ENCODE measurements around the gene MAML1.

The MAML1 gene

DNA sequence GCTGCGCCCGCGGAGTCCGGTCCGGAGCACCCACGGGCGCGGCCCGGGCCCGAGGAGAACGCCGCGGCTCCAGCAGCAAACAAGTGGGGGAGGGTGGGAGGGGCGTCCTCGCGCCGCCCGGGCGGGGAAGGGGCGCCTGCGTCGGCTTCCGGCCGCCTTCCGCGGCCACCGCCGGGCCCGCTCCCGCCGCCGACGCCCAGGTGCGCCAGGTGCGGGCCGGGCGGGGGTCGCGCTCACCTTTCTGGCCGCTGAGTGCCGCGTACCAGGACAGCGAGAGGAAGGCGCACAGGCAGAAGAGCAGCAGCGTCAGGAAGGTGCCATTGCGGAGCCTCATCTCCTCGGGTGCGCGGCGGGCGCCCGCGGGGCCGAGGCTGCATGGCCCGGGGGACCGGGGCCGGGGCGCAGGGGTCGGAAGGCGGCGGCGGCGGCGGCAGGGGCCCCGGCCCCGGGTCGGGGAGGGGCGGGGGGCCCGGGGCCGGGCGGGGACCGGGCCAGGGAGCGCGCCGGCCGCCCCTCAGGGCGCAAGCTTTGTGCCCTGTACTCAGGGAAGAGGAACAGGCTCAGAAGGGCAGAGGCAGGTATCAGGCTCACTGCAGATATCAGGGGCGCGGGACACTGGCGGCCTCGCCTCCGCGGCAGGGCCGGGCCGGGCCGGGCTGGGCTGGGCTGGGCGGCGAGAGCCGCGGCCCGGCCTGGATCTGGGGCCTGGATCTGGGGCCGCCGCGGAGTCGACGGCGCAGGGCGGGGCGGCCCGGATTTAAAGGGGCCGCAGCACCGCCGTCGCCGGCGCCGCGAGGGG is 73.8 kb downstream of the MAML1 start, which contains the start of gene MGAT4B:
TSS of gene MGAT4B (minus strand) at position 617 of the 799 bp plus-strand sequence. CDS start at position 334, 283 bp downstream.
- peak; percentile 63 for DNase-seq (ENCODE audit: low read depth)

DNA sequence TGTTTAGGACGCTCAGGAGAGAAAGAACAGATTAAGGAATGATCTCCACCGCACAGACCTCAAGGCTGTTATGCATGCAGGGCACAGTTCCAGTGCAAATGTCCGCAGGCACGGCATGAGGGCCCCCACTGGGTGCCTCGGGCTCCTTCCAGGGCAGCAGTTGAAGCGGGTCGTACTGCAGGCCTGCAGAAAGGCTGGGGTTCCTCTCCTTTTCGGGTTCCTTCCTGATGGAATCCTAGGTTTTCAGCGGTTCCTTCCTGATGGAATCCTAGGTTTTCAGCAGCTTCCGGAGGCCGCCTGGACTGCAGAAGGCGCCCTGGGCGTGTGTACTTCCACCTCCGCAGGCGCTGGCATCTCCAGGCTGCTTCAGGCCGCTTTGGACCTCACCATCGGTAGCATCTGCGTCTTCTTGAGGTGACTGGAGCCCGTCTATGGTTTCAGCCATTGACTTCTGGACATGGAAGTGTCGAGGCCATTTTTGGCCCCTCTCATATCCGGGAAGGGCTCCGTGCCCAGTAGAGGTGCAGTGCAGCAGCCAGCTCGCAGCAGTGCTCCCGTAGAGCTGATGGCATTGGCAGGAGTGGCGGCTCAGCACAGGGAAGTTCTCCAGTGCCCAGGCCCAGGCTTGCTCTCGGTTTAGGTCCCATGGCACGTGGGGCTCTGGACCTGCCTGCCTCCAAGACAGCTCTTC is 79.7 kb downstream of the MAML1 start:
- no peak for DNase-seq (ENCODE audit: low read depth)

DNA sequence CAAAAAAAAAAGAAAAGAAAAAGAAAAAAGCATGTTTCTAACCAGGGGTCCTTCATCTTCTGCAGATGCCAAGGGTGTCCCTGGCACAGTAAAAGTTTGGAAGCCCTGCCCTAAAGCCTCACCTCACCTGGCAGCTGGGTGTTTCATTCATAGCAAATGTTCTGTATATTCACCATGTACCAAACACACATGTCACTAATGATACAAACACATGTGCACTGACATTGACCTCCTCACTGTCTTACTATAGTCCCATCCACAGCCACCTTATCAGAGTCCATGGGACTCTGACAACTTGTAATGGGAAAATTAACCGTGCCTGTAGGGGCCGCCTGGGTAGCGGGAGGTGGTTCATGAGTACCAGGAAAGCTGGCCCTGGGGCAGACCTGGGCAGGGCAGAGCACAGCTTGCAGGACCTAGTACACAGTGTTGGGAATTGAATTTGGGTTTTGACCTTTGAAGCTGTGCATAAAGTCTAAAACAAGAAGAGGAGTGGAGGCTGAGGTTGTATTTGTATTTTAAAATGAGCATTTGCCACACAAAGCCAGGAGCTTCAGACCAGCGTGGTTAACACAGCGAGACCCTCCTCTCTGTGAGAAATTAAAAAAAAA is 80.5 kb downstream of the MAML1 start:
- DNase-seq (ENCODE audit: low read depth) = no peak

DNA sequence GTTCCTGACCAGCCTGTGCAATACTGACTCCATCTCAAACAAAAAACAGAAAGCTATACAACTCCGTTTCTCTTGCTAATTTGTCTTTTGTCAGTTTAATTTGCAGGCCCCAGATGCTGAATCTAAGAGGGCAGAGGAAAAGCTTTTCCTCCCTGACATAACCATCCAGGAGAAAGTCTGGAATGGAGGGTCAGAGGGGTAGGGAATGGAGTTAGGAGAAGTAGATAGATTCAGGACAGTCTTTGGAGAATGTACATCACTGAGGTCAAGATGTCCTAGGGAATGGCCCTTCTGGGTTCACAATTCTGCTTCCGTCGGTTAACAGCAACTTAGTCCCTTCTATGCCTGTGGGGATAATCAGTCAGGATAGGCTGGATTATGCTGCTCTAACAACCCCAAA is 81.5 kb downstream of the MAML1 start:
- no peak for DNase-seq (ENCODE audit: low read depth)

DNA sequence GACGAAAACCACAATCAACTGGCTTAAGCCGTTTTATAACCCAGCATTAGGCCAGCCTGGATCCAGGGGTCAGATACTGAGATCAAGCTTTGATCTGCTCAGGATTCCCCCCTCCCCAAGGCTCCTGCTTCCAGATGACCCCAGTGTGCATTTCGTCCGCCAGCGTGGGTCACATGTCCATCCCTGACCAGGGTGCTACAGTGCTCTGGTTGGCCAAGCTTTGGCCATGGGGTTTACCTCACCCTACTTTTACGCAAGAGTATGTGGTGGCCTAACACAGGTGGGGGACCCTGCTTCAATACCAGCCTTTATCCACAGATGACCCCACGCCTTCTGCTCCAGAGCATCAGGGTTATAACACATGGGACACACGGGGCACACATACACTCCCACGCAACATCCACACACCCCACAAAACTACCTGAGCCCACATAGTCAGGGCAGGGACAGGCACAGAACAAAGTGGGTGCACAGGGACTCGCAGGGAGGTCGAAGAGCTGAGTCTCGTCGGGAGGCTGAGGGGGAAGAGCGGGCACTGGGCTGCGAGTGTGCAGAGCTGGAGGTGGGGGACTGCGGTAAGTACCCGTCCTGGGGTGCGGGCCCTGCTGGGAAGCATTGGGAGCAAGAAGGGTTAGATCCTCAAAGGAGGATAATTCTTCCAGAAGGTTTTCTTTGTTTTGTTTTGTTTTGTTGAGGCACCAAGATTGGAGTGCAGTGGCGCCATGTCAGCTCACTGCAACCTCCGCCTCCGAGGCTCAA is 83.0 kb downstream of the MAML1 start:
- no peak for DNase-seq (ENCODE audit: low read depth)

DNA sequence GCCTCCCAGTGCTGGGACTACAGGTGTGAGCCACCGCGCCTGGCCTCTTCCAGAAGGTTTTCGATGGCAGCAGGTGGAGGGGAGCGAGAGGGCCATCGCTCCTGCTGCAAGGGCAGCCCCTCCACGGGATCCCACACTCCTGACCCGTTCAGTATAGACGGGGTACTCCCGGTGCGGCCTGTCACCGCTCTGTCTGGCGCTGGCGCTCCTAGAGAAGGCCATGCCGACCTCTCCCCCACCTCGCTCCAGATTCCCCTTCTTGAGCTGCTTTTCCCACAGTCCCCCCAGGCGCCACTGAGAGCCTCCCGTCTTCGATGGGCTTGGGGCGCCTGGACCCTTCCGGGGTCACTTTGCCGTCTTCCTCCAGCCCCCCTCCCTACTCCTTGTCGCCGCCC is 83.8 kb downstream of the MAML1 start:
- no peak for DNase-seq (ENCODE audit: low read depth)

DNA sequence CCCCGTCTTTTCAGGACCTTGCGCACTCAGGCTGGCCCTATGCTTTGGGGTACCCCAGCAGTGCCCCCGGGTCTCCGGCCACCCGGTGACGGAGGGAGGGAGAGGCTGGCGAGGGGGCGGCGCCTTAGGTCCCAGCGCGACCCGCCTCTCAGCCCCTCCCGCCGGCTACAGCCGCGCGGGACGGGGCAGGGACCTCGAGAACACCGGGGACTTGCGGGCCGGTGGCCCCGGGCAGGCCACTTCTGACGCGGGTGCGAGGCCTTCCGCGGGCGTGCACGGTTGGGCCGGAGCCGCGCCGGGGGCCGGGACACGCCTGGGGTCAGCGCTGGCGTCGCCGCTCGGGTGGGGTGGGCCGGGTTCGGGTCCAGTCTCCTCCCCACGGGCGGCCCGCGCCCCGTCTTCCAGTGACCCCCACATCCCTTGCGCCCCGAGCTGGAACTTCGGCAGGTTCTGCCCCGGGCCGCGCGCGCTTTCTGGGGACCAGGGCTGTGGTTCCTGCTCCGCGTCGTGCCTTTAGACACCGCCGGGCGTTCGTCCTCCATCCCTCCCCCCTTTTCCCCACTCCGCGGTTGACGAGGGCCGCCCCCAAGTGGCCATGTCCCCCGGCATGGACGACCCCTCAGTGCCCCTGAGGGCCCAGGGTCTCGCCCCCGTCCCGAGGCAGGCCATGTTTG is 84.3 kb downstream of the MAML1 start:
- no peak for DNase-seq (ENCODE audit: low read depth)

DNA sequence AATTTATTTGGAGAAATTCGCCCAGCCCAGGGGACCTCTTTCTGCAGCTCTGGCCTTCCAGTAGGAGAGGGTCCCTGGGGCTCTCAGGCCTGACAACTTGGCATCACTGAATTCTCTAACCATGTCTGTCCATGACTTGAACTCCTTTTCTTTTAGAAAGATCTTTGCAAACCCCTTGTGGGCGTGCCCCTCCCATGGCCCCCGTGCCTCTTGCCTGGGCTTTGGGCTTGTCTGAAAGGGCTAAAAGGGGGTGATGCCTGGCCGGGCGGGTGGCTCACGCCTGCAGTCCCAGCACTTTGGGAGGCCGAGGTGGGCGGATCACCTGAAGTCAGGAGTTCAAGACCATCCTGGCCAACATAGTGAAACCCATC is 84.8 kb downstream of the MAML1 start:
- DNase-seq (ENCODE audit: low read depth) = no peak

DNA sequence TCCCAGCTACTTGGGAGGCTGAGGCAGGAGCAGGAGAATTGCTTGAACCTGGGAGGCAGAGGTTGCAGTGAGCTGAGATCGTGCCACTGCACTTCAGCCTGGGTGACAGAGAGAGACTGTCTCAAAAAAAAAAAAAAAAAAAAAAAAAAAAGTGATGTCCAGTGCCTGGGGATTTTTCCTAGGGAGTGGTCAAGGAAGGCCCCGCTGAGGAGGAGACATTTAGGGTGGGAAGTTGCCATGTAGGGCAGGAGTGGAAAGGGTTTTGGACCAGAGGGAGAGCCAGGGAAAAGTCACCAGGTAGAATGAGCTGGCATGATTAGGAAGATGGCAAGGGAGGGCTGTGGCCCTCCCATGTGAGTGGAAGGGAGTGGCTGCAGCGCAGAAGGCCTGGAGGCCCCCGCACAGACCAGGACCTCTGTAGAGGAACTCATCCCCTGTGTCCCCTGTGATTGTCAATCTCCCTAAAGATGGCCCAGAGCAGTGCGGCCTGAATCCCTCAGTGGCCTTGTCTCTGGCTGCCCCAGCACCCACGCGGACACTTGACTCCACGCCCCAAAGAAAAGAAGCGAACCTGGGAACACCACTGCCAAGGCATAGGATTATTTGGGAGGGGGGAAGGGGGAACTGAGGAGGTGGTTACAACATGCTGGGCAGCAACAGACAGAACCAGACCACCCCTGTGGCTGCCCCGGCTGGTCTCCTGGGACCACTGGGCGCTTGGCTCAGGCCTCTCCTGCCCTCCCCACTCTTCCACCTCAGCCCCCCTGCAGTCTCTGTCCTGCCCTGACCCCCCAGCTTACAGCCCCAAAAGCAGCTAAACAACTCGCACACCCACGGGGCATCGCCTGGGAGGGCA is 85.5 kb downstream of the MAML1 start:
- no peak for DNase-seq (ENCODE audit: low read depth)

DNA sequence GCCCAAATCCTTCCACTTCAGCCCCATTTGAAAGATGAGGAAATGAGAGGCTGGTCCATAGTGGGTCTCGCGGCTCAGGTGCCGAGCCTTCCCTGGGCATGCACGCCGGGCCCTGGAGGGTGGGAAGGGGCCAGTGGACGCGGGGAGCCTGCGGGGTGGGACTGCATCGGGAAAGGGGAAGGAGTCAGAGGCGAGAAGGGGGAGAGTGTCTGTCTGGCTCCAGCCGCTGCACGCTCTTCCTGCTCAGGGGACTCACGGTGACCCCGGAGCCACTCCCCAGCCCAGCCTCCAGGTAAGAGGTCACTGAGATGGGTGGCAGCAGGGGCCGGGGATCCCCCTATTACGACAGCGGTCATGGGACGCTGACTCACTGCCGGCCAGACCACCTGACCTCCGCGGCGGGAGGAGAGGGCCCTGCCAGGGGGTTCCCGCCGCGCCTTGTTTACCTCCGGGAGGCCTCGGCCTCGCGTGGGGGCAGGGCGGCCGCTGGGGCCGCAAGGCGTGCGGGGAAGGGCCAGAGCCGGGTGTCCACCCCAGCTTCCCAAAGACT is 86.2 kb downstream of the MAML1 start:
- DNase-seq (ENCODE audit: low read depth) = peak; percentile 84

DNA sequence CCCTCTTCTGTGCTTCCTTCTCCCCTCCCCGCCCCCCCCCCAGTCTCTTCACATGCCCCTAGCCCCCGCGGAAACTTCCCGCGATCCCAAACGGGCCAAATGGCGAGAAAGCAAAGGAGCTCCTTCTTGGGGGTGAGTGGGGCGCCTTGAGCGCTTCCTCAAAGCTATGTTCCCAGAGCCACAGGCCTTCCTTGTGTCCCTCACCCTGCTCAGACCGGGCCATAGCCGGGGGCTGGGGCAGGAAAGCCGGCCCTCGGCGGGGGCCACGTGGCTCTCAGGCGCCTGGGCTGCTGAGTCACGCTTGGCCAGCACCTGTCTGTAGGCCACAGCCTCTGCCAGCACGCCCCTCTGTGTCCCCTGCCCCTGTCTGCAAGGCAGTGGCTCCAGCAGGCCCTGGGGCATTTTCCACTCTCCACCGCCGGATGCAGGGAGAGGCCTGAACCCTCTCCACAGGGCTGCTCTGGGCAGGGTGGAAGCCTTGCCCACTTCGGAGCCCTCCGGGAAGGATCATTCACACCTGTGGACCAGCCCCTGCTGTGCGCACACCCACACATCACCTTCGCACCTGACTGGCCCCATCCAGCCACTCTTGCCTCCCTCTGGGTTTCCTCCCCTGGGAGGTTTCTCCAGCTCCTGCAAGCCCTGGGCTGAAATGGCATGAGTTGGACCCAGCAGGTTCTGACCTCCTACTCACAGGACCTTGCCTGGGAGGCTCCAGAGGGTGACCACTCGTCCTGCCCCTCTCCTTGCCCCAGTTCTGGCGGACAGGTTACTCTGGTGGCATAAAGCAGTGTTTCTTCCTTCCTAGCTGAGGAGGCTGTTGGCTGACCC is 86.9 kb downstream of the MAML1 start:
- DNase-seq (ENCODE audit: low read depth) = peak; percentile 36

DNA sequence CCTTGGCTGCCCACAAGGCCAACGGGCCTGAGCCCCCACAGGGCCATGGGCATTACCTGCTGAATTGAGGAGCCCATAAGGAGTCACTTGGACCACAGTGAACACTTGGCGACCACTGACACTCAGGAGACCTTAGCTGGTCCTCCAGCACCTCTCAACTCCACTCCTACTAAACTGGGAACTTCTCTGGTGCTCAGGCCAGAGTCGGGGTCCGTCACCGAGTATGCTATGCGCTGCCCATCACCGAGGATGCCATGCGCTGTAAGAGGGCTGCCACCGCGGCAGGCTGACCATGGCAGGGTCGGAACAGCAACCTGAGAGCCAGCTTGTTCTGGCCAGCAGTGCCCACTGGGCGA is 87.5 kb downstream of the MAML1 start:
- DNase-seq (ENCODE audit: low read depth) = no peak

DNA sequence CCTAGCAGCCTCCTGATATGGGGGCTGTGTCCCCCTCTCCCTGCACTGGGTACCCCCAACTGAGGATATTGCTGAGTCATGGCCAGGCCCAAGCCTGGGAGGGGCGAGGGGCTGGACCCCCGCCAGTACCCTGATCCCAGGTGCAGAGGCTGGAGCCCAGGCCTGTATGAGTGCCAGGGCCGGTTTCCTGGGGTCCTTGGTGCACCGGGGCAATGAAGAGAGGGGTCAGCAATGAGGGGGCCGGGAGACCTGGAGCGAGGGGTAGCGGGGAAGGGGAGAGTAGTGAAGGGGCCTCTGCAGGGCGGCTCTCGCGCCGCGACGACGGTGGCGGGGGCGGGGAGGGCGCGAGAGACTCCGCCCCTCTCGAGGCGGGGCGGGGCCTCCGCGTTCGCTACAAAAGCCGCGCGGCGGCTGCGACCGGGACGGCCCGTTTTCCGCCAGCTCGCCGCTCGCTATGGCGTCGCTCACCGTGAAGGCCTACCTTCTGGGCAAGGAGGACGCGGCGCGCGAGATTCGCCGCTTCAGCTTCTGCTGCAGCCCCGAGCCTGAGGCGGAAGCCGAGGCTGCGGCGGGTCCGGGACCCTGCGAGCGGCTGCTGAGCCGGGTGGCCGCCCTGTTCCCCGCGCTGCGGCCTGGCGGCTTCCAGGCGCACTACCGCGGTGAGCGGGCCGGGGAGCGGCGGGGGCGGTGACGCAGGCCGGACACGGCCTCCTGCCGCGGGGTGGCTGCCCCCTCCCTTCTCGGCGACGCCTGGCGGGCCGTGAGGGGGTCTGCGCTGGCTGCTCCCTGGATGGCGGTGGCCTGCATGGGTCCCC is 88.1 kb downstream of the MAML1 start, which contains the start of gene SQSTM1:
TSS of gene SQSTM1 (plus strand) at position 423 of the 815 bp plus-strand sequence. CDS start at position 455, 32 bp downstream.
- DNase-seq (ENCODE audit: low read depth) = peak; percentile 56

DNA sequence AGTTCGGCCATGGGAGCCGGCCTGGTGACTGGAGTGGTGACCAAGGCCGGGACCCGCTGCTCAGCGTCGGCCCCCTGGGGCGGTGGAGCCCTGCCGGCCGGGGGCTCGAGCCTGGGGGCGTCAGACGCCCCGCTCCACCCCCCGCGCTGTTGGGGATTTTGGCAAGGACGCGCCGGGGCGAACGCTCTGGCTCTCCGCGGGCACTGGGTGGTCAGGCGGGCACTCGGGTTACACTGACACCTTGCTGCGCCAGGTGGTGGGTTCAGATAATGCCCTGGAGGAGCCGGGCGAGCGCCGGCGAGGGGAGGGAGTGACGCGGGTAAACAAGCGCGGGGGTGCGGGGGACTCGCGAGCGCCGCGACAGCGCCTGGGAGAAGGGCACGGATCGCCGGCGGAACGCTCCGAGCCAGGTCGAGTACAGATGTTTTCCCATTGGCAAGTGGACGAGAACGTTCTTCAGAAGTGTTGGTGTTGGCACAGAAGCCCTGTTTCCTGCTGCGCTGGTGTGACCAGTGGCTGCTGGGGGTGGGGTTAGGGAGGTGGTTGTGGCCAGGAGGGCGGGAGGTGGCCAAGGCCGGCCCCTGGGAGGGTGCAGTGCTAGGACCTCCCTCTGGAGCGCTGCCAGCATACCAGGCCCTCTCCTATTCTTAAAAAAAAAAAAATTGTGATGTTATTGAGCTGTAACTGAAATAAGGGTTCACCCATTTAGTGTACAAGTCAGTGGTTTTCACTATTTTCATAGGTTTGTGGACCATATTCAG is 88.9 kb downstream of the MAML1 start:
- DNase-seq (ENCODE audit: low read depth) = peak; percentile 88

DNA sequence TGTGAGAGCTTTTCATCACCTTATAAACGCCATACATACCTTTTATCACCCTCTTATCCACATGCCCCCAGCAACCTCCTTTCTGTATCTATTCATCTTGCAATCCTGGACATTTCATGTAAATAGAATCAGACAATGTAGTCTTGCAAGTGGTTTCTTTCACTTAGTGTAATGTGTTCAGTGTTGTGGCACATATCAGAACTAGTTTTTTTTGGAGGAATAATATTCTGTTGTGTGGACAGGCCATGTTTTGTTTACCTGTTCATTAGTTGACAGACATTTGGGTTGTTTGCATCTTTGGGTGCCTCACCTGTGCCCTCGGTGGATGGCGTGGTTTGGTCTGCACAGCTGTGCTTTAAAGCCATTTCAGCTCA is 89.4 kb downstream of the MAML1 start:
- no peak for DNase-seq (ENCODE audit: low read depth)

DNA sequence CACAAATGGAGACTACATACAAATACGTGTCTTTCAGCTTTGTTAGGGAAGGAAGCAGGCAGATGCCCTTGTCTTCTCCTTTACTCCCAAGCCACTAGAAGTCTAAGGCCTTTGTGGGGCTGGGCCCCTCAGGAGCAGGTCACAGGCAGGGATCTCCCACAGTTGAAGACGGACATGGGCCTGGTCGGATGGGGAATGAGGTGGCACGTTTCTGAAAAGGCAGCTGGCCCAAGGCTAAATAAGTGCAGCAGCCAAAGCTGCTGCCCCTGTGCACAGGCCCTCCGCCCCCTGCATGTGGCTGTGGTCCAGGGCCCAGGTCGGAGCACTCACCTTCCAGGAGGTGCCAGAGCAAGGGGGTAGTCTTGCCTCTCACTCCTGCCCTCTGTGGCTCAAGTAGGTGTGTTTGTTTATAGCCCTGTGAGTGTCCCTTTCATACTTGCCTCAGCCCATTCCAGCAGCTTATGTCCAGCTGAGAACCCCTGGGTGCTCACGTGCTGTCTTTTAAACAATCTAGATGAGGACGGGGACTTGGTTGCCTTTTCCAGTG is 89.9 kb downstream of the MAML1 start:
- no peak for DNase-seq (ENCODE audit: low read depth)

DNA sequence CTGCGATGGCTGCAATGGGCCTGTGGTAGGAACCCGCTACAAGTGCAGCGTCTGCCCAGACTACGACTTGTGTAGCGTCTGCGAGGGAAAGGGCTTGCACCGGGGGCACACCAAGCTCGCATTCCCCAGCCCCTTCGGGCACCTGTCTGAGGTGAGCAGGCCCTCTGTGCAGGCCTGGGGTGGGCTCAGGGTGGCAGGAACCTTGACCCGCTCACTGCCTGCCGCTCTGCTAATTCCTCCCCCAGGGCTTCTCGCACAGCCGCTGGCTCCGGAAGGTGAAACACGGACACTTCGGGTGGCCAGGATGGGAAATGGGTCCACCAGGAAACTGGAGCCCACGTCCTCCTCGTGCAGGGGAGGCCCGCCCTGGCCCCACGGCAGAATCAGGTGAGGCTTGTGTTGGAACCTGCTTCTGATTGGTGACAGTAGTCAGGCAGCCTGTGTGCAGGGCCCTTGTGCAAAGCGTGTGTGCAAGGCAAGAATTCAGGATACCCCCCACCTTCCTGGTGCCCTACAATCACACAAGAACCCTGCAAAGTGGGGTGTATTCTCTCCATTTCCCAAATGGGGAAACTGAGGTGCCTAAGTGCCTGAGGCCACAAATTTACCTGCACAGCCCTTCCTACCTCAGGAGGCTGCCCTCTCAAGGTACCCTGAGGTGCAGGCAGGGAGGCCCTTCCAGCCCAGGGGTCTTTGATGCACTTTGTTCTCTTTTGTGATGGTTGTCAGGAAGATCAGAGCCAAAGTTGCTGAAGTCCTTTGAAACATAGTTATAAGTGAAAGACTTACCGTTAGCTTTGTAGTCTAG is 91.5 kb downstream of the MAML1 start:
- no peak for DNase-seq (ENCODE audit: low read depth)

Data from stromal cell of bone marrow (primary cell).